ENCODE results near the gene RGS16.

RGS16 gene

GRCh38 chr1:182608845-182609610 lies 4.8 kb upstream of the RGS16 start:
- DNase-seq (ENCODE audit: low spot score) = peak; percentile 46

- DNase-seq (ENCODE audit: low spot score) = no peak
Measured at GRCh38 chr1:182608236-182608635, 4.0 kb upstream of the RGS16 start.

- DNase-seq (ENCODE audit: low spot score) = no peak
Measured at GRCh38 chr1:182607566-182607965, 3.4 kb upstream of the RGS16 start.

- DNase-seq (ENCODE audit: low spot score) = no peak
Measured at GRCh38 chr1:182603646-182604174, 479 bp downstream of the RGS16 start.

- no peak for DNase-seq (ENCODE audit: low spot score)
Measured at GRCh38 chr1:182602935-182603645, 1.1 kb downstream of the RGS16 start.

- no peak for DNase-seq (ENCODE audit: low spot score)
Measured at GRCh38 chr1:182601913-182602312, 2.3 kb downstream of the RGS16 start.

GRCh38 chr1:182601416-182601786 lies 2.8 kb downstream of the RGS16 start:
- peak; percentile 71 for DNase-seq (ENCODE audit: low spot score)

GRCh38 chr1:182600745-182601415 lies 3.3 kb downstream of the RGS16 start:
- no peak for DNase-seq (ENCODE audit: low spot score)

- DNase-seq (ENCODE audit: low spot score) = no peak
Measured at GRCh38 chr1:182600036-182600713, 4.0 kb downstream of the RGS16 start.

GRCh38 chr1:182599339-182599738 lies 4.8 kb downstream of the RGS16 start:
- no peak for DNase-seq (ENCODE audit: low spot score)

- no peak for DNase-seq (ENCODE audit: low spot score)
Measured at GRCh38 chr1:182598296-182598695, 5.9 kb downstream of the RGS16 start.

- DNase-seq (ENCODE audit: low spot score) = no peak
Measured at GRCh38 chr1:182596934-182597333, 7.3 kb downstream of the RGS16 start.

GRCh38 chr1:182595641-182596240 lies 8.4 kb downstream of the RGS16 start:
- DNase-seq (ENCODE audit: low spot score) = peak; percentile 74

- no peak for DNase-seq (ENCODE audit: low spot score)
Measured at GRCh38 chr1:182589931-182590330, 14.3 kb downstream of the RGS16 start.

- no peak for DNase-seq (ENCODE audit: low spot score)
Measured at GRCh38 chr1:182589520-182589919, 14.7 kb downstream of the RGS16 start.

GRCh38 chr1:182588500-182589396 lies 15.4 kb downstream of the RGS16 start, which contains the start of gene RNASEL:
RNASEL (minus strand) TSS chr1:182589256; CDS start chr1:182586806, 2,450 bp downstream.
- peak; percentile 87 for DNase-seq (ENCODE audit: low spot score)

GRCh38 chr1:182587666-182588499 lies 16.3 kb downstream of the RGS16 start:
- DNase-seq (ENCODE audit: low spot score) = no peak

GRCh38 chr1:182587093-182587492 lies 17.1 kb downstream of the RGS16 start:
- DNase-seq (ENCODE audit: low spot score) = no peak

- DNase-seq (ENCODE audit: low spot score) = no peak
Measured at GRCh38 chr1:182586380-182586779, 17.8 kb downstream of the RGS16 start.

- DNase-seq (ENCODE audit: low spot score) = no peak
Measured at GRCh38 chr1:182584746-182585145, 19.4 kb downstream of the RGS16 start.

All from AG20443 (cell line).